ENCODE data around the gene TRAF7.
A peak's percentile ranks its signal among the peaks of the same experiment; 100 is the strongest.
"Not testable (repeated sequence)": the region's sequence is repeated elsewhere in the genome, so short reads cannot be mapped to it uniquely, and the experiment has no call there.

The TRAF7 gene

GRCh38 chr16:2184346-2184745 is 28.8 kb downstream of the TRAF7 start:
- no peak for DNase-seq

- no peak for DNase-seq
Measured at GRCh38 chr16:2184962-2185361, 29.4 kb downstream of the TRAF7 start.

- no peak for DNase-seq
Measured at GRCh38 chr16:2186064-2186463, 30.5 kb downstream of the TRAF7 start.

- no peak for DNase-seq
Measured at GRCh38 chr16:2186505-2186904, 30.9 kb downstream of the TRAF7 start.

GRCh38 chr16:2187212-2187611 is 31.6 kb downstream of the TRAF7 start:
- DNase-seq, result no peak

- no peak for DNase-seq
Measured at GRCh38 chr16:2188395-2188794, 32.8 kb downstream of the TRAF7 start.

- DNase-seq, result no peak
Measured at GRCh38 chr16:2189252-2189893, 33.8 kb downstream of the TRAF7 start.

GRCh38 chr16:2190002-2190658 is 34.5 kb downstream of the TRAF7 start:
- DNase-seq, result no peak

GRCh38 chr16:2190659-2191445 is 35.3 kb downstream of the TRAF7 start:
- no peak for DNase-seq

GRCh38 chr16:2191446-2191706 is 35.8 kb downstream of the TRAF7 start:
- no peak for DNase-seq

GRCh38 chr16:2194166-2194834 is 38.7 kb downstream of the TRAF7 start:
- DNase-seq, result no peak

- DNase-seq, result peak; percentile 33
Measured at GRCh38 chr16:2194852-2195321, 39.3 kb downstream of the TRAF7 start.

GRCh38 chr16:2195322-2196161 is 40.0 kb downstream of the TRAF7 start:
- no peak for DNase-seq

GRCh38 chr16:2196162-2196980 is 40.8 kb downstream of the TRAF7 start, which contains the start of gene CASKIN1:
CASKIN1 (minus strand) TSS chr16:2196605; CDS start chr16:2196432, 173 bp downstream.
- no peak for DNase-seq

GRCh38 chr16:2196981-2197511 is 41.5 kb downstream of the TRAF7 start:
- DNase-seq, result no peak

- DNase-seq, result no peak
Measured at GRCh38 chr16:2197765-2198164, 42.2 kb downstream of the TRAF7 start.

- DNase-seq, result no peak
Measured at GRCh38 chr16:2198283-2198682, 42.7 kb downstream of the TRAF7 start.

- DNase-seq, result no peak
Measured at GRCh38 chr16:2199095-2199494, 43.5 kb downstream of the TRAF7 start.

- no peak for DNase-seq
Measured at GRCh38 chr16:2199621-2200139, 44.1 kb downstream of the TRAF7 start.

- DNase-seq, result no peak
Measured at GRCh38 chr16:2200313-2200712, 44.7 kb downstream of the TRAF7 start.

- not testable (repeated sequence) for DNase-seq
Measured at GRCh38 chr16:2203119-2203688, 47.6 kb downstream of the TRAF7 start.
